Tibial nerve (tissue), 3 donors: ENCODE data around the gene ILKAP.

ENCODE experiments used
- EP300 ChIP-seq, 2 donors: sonication (generic); formaldehyde crosslinking; IDR thresholded peaks; one replicate each; pipeline ENCODE4 v1.6.1; 2017; ENCODE audit warnings: antibody characterized with exemption in 2 of 2, mild to moderate bottlenecking in 1 of 2
- POLR2A ChIP-seq, 2 donors: fragments of 450-650 bp; IDR thresholded peaks; one replicate each; pipeline ENCODE4 v1.6.1; 2017; ENCODE audit warnings: antibody characterized with exemption in 2 of 2, mild to moderate bottlenecking in 2 of 2, moderate library complexity in 2 of 2

- no peak for TF ChIP-seq POLR2A (IDR thresholded peaks at IDR 0.05)
- TF ChIP-seq EP300 (IDR thresholded peaks at IDR 0.05), result no peak
Observed at GRCh38 chr2:238160206-238161129, 43.0 kb downstream of the ILKAP start.
